ES-I3 (cell line): Measurements from ENCODE around the gene CHST9.
"Not testable (repeated sequence)": the region's sequence is repeated elsewhere in the genome, so short reads cannot be mapped to it uniquely, and the experiment has no call there.

Source experiments
- H3K36me3 ChIP-seq: 2 replicates; pipeline ENCODE4 v1.6.1; 2013; ENCODE audit warnings: mild to moderate bottlenecking, low read length, control low read depth, moderate library complexity; ENCODE audit not compliant: insufficient read depth
- H3K4me1 ChIP-seq: 2 replicates; pipeline ENCODE4 v1.6.1; 2013; ENCODE audit warnings: mild to moderate bottlenecking, control low read depth, low read length; ENCODE audit not compliant: insufficient read depth
- H3K9ac ChIP-seq: 2 replicates; pipeline ENCODE4 v1.6.1; 2013; ENCODE audit warnings: low read depth, mild to moderate bottlenecking, low read length, moderate library complexity
- H3K9me3 ChIP-seq: 2 replicates; pipeline ENCODE4 v1.6.1; 2013; ENCODE audit warnings: mild to moderate bottlenecking, low read length, moderate library complexity; ENCODE audit not compliant: control insufficient read depth, insufficient read depth

The CHST9 gene

DNA sequence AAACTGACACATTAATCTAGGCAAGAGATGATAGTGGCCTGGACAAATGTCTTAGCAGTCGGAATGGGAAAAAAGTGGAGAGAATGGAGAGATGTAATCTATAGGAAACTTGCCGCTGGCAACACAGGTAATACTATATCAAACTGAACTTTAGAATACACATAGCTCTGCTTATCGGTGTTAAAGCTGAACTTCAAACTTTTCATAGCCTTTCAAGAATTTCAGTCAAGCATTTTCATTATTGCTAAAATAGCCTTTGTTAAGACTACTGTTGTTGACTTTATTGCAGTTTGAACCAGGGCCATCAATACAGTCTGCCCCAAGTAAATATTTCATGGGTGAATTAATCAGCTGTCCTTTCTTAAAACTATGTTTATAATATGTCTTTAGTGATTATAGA, 12.9 kb upstream of the CHST9 start:
- Histone ChIP-seq H3K9ac (no peak overlapping the region), H3K9me3 (no peaks in the 10 kb centered on the region), H3K36me3 (no peaks in the 10 kb centered on the region), H3K4me1 (0 out of 2 replicates have a peak, but pooled peaks cover 4% of the 10 kb centered on the region)

DNA sequence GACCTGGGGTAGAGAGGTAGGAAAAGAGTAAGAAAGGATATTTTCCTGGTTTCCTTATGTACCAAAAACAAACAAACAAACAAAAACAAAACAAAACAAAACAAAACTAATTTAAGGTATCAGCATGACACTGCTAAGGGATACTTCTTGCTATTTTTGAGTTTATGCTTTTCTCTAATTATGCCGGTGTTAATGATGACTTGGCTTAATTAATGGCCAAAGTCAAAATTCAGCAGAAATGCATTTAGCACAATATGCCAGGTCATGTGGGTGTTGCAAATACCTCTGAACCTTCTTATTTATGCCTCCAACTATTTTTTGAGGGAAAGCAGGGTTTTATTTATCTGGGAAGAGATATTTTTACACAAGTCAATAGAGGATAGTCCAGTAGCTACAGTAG, 3.2 kb upstream of the CHST9 start:
- no peaks in the 10 kb centered on the region for H3K36me3 ChIP-seq
- H3K9me3 ChIP-seq: no peaks in the 10 kb centered on the region
- H3K4me1 ChIP-seq: no peaks in the 10 kb centered on the region; the same call in 1 of the 2 replicates
- no peak overlapping the region for H3K9ac ChIP-seq

DNA sequence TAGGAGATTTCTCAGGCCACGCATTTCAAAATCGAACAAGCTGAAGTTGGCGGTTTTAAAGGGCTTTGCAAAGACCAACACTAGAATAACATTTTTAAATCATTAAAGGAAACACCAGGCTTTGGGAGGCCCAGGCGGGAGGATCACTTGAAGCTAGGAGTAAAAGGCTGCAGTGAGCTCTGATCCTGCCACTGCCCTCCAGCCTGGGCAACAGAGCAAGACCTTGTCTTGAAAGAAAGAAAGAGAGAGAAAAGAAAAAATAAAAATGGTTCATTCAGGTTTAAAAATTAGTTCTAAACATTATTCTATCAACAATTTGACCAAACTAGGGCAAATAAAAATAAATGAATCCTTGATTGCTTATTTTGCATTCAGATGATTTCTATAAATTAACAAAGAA, 789 bp upstream of the CHST9 start:
- H3K9me3 ChIP-seq: no peaks in the 10 kb centered on the region
- peak overlapping the region; percentile 88; the same call in 1 of the 2 replicates for H3K9ac ChIP-seq
- no peaks in the 10 kb centered on the region; the same call in 1 of the 2 replicates for H3K4me1 ChIP-seq
- no peaks in the 10 kb centered on the region for H3K36me3 ChIP-seq

DNA sequence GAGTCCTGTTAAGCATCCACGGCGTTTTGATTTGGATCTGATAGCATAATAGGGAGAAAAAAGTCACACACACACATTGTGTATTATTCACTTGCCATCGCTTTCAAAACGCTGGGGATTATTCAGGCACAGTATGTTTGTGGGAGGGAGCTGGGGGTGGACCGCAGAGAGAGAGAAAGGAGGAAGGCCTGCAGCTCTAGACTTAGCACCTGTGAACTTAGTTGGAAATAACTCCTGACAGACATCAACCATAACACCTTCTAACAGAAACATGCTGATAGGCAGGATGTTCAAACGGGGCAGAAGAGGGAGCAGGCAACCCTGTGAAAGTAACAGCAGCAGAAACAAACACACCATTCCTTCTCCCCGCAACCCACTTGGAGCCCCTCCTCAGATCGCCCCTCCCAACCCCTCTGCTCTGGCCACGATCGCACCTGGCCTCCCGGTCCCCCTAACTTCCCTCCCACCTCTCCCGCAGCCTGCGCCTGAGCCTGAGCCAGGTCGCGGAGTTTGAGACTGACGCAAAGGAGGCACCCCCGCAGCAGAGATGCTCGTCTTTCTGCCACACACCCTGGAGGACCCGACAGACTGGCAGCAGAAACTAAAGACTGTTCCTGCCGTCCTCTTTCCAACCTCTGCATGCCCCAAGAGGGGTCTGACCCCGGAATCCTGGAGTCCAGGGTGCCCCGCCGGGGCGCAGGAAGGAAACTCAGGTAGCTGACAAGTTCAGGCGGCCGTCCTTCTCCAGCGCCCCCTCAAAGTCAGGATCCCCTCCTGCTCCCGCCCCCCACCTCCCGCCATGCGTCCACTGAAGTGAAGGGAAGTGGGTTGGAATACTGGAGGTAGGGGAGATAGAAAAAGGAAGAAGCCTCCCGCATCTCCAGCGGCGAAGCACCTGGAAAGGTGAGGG, 738 bp downstream of the CHST9 start:
- Histone ChIP-seq H3K4me1 (no peaks in the 10 kb centered on the region; the same call in 1 of the 2 replicates), H3K9ac (peak overlapping the region; percentile 56), H3K36me3 (no peaks in the 10 kb centered on the region), H3K9me3 (no peaks in the 10 kb centered on the region)

DNA sequence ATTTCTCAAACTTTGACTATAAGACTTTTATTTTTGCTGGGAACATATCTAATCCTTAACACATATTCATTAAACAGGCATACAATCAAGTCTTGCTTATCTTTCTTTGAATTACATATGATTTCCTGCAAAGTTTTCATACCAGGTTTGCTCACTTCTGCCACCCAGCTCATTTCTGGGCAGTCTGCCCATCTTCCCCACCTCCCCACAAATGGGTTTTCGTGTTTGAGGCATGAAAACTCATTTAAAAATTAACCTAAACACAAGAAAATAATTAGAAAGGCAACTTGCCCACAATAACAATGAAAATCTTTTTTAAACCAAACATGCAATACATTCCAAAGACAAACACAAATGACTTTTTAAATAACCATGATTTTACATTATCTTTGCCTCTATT, 3.4 kb downstream of the CHST9 start:
- H3K36me3 ChIP-seq: no peaks in the 10 kb centered on the region

DNA sequence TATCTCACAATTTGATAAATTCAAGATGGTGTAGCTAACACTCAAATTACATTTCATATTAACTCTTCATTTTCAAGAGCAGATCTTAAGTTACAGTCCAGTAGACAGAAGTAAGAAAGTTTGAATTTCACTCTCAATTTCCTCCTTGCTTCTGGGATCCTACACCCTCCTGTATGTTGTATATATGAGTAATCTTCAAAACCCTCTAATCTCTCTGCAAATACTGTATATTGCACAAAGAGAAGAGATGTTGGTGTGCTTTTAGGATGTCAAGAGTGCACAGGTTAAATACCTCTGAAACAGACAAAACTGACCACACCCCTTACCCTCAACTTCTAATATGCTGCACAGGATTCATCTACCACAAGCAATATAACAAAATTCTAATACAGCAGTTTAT, 6.7 kb downstream of the CHST9 start:
- Histone ChIP-seq H3K9me3 (no peaks in the 10 kb centered on the region), H3K4me1 (peaks cover 32% of the 10 kb centered on the region), H3K36me3 (no peaks in the 10 kb centered on the region), H3K9ac (no peak overlapping the region; the same call in 1 of the 2 replicates)

More for the DNA sequence above, 3.4 kb downstream of the CHST9 start:
- Histone ChIP-seq H3K4me1 (peaks cover 13% of the 10 kb centered on the region), H3K9me3 (no peaks in the 10 kb centered on the region), H3K9ac (no peak overlapping the region)

DNA sequence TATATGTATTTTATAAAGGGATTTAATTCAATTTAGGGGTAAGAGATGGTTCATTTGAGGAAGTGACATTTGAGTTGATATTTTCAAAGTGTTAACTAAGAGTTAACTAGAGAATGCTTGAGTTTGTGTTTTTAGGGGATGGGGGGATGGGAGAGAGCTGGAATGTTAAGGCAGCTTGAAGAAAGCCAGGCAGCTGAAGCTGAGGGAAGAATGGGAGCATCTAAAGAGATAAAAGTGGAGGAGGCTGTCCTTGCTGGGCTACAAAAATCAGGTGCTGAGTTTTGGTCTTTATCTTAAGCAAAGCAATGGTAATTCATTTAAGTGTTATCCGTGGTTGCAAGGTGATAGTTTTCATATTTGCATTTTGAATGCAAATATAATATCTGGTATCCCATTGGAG, 9.2 kb downstream of the CHST9 start:
- Histone ChIP-seq H3K9ac (no peak overlapping the region), H3K36me3 (no peaks in the 10 kb centered on the region), H3K4me1 (peaks cover 32% of the 10 kb centered on the region), H3K9me3 (no peaks in the 10 kb centered on the region)

DNA sequence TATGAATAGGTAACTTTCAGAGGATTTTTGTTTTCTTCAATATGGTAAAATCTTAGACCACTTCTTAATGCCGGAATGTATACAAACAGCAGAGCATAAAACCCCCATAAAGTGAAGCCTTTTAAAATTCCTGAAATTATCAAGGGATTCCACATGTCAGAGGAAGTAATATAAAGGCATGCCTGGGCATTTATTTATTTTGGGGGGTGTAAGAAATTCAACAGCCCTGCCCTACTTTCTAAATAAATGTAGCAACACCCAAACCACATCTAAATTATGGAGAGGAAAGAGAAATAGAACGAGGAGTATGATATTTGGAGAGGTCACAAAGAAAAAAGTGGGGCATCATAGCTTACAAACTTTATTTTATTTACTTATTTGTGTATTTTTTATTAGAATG, 9.9 kb downstream of the CHST9 start:
- peaks cover 32% of the 10 kb centered on the region for H3K4me1 ChIP-seq
- H3K9ac ChIP-seq: no peak overlapping the region
- no peaks in the 10 kb centered on the region for H3K9me3 ChIP-seq
- H3K36me3 ChIP-seq: no peaks in the 10 kb centered on the region

DNA sequence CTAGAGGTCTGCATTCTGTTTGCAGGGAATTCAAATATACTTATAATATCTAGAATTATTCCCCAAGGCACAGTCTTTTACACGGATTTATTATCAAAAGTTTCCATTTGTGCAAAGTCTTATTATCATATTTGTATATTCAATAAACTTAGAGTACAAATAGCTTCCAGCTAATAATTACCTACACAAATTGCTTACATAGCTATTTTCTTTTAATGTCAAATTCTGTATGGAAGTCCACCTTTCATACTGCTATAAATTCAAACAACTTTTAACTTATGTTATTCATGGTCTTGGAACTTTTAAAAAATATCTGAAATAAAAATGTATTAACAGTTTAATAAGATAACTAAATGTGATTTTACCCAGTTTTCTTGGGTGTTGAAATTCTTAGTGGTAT, 13.1 kb downstream of the CHST9 start:
- Histone ChIP-seq H3K9me3 (peaks cover 4% of the 10 kb centered on the region; the same call in 1 of the 2 replicates), H3K36me3 (no peaks in the 10 kb centered on the region), H3K4me1 (peaks cover 22% of the 10 kb centered on the region), H3K9ac (no peak overlapping the region)

DNA sequence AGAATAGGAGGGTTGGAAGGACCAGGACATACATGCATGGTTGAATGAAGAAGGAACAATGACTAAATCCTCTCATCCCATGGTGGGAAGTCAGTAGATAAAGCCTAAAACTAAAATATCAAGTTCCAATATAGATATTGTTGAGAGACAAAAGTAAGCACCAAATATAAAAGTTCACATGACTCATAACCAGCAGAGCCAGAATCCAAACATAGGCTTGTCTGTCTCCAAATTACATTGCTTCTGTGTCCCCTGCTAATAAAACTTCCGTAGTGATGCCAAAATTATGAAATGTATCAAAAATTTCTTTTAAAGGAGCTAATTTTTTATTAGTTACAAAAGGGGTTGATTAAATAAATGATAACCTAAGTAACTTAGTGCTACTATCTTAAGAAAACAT, 19.7 kb downstream of the CHST9 start:
- H3K9ac ChIP-seq: no peak overlapping the region

DNA sequence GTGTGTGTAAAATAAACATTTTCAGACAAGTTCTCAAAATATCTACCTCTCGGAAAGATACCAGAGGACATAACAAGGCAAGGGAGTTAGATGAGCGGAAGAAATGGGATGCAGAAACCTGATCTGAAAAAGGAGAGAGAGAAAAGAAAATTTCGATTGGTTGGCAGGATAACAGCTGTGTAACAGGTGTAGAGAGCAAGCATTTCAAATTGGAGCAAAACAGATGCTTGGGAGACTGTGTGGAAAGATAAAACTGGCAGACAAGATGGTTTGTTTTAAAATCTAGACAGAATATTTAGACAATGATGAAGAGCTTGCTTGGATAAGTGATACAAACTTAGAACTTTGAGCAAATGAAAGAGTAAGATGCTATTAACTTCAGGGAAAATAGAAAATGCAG, 20.2 kb downstream of the CHST9 start:
- H3K36me3 ChIP-seq: no peaks in the 10 kb centered on the region
- H3K9ac ChIP-seq: no peak overlapping the region

More for the DNA sequence above, 19.7 kb downstream of the CHST9 start:
- no peaks in the 10 kb centered on the region for H3K4me1 ChIP-seq
- no peaks in the 10 kb centered on the region for H3K36me3 ChIP-seq
- peaks cover 14% of the 10 kb centered on the region; the same call in 1 of the 2 replicates for H3K9me3 ChIP-seq

DNA sequence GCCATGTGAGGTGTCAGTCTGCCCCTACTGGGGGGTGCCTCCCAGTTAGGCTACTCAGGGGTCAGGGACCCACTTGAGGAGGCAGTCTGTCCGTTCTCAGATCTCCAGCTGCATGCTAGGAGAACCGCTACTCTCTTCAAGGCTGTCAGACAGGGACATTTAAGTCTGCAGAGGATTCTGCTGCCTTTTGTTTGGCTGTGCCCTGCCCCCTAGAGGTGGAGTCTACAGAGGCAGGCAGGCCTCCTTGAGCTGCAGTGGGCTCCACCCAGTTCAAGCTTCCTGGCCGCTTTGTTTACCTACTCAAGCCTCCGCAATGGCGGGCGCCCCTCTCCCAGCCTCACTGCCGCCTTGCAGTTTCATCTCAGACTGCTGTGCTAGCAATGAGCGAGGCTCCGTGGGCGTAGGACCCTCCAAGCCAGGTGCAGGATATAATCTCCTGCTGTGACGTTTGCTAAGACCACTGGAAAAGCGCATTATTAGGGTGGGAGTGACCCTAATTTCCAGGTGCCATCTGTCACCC, 21.9 kb downstream of the CHST9 start:
- not testable (repeated sequence) for H3K9ac ChIP-seq, H3K36me3 ChIP-seq, H3K4me1 ChIP-seq, H3K9me3 ChIP-seq

More for the DNA sequence above, 20.2 kb downstream of the CHST9 start:
- H3K9me3 ChIP-seq: peaks cover 10% of the 10 kb centered on the region; the same call in 1 of the 2 replicates
- H3K4me1 ChIP-seq: no peaks in the 10 kb centered on the region

DNA sequence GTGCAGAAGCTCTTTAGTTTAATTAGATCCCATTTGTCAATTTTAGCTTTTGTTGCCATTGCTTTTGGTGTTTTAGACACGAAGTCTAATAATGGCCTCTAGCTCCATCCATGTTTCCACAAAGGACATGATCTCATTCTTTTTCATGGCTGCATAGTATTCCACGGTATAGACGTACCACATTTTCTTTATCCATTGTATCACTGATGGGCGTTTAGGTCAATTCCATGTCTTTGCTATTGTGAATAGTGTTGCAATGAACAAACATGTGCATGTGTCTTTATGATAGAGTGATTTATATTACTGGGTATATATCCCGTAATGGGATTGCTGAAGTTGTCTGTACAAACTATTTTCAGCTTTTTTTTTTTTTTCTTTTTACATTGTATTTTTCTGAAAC, 35.9 kb downstream of the CHST9 start:
- H3K4me1 ChIP-seq, H3K9me3 ChIP-seq, H3K36me3 ChIP-seq, H3K9ac ChIP-seq: not testable (repeated sequence)

DNA sequence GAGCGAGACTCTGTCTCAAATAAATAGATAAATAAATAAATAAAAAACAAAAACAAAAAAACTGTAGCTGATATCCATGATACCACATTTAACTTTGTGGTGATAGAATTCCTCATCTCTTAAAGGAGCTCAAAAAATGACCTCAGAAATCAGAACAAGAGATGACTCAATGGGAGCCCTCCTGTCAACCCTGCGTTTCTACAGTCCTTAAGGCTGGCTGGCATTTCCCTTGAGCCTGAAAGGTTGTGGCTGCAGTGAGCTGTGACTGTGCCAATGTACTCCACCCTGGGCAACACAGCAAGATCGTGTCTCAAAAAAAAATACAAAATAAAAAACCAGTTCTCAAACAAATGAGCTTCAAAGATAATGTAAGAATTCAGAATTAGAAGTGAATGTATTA, 40.4 kb downstream of the CHST9 start:
- Histone ChIP-seq H3K4me1 (peaks cover 10% of the 10 kb centered on the region; the same call in 1 of the 2 replicates), H3K36me3 (no peaks in the 10 kb centered on the region), H3K9me3 (no peaks in the 10 kb centered on the region; the same call in 1 of the 2 replicates), H3K9ac (no peak overlapping the region)
